CD4-positive, alpha-beta T cell treated with Interleukin-4 for 4 hours (primary cell): Measurements from ENCODE around the gene KIF26B.

Experiments used
- DNase-seq: peaks from one replicate; pipeline ENCODE4 v3.0.0-alpha.2; 2020

The KIF26B gene

DNA sequence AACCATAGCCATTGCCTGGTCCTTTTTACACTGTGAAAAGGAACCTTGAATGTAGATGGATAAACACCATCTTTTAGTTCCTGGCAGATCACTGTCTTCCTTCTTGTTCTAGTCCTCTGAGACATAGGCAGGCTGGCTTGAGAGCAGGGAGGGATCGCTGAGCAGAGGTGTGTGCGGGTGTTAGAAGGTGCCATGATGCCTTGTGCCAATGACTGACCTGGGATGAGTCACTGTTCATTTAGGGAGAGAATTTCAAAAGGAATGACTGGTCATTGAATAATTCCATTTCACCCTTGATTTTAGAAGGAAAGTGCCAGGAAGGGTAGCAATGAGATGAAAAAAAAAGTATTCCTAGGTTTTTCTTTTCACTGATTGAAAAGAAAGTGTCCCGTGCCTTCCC is 383.9 kb downstream of the KIF26B start:
- no peak for DNase-seq

DNA sequence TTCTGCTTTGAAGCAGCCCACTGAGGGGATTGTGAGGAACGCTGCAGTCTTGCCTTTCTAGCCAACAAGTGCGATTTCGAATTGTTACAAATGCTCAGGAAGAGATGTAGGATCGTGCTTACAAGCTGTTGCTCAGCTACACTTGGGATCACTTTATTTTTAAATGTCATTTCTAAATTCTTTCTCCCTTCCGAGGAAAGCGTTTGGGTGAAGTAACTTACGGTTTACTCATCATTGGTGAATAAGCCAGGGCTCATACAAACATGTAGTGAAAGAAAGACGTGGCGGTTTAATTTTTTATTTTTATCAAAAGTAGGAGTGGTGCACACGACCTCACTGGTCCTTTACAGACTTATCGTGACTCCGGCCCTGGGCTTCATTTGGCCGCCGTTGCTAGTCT is 386.6 kb downstream of the KIF26B start:
- DNase-seq, result no peak

GRCh38 chr1:245542365-245542764 is 387.6 kb downstream of the KIF26B start:
- no peak for DNase-seq

DNA sequence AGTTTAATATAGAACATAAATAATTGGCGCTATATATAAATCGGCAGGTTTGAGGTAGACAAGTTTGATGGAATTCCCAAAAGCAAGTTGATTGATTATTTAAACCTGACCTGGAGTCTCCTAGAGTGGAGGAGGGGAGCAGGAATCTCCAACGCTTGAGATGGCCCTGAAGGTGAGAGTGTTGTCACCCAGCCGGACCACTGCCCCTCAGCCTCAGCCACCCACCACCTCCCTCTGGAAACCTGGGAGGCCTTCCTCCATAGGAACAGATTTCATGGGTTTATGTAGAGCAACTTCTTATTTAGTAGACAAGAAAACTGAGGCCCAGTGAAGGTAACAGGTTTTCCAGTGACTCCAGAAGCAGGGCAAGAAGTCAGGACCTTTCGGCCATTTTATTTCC is 389.5 kb downstream of the KIF26B start:
- DNase-seq, result no peak

DNA sequence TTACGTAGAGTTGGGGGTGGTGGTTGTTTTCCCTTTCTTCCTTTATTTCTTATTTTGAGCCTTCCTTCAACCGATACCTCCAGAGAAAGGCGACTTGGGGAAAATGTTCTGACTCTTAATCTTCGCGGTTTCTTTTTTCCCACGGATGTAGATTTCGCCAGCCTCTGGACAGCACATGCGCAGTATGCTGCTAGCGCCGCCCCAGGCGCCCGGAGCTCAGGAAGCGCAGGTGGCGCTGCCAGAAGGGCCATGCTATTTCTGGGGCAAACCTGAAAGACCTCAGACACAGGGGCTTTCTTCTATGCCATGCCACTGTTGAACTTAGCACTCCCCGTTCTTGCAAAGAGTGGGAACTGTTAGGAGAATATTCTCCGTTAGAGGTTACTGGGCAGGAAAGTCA is 392.1 kb downstream of the KIF26B start:
- no peak for DNase-seq

- DNase-seq, result no peak
Measured at GRCh38 chr1:245549996-245550719, 395.4 kb downstream of the KIF26B start.

DNA sequence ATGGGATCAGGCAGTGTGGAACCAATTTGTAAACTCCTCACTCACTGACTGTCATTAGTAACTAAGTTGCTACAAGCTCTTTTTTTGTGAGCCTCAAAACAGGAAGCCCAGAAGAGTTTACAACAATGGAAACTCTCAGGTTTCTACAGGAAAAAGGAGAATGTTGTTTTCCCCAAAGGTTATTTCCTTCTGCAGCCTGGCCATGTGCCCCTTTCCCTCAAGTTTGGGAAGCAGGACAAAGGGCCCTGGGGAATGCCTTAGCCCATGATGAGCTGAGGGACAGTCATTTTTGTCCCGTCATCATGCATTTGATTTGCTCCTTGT is 395.9 kb downstream of the KIF26B start:
- DNase-seq, result no peak

GRCh38 chr1:245551536-245551935 is 396.8 kb downstream of the KIF26B start:
- DNase-seq, result no peak

DNA sequence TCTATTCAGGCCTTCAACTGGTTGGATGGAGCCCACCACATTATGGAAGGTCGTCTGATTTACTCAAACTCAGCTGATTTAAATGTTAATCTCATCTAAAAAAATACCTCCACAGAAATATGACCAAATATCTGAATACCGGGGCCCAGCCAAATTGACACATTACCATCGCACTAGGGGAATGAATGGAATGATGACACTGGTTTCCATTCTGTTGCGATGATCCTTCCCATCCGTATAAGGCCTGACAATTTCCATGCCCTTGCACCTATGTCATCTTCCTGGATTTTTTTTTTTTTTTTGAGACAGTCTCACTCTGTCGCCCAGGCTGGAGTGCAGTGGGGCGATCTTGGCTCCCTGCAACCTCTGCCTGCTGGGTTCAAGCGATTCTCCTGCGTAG is 397.5 kb downstream of the KIF26B start:
- DNase-seq, result no peak

DNA sequence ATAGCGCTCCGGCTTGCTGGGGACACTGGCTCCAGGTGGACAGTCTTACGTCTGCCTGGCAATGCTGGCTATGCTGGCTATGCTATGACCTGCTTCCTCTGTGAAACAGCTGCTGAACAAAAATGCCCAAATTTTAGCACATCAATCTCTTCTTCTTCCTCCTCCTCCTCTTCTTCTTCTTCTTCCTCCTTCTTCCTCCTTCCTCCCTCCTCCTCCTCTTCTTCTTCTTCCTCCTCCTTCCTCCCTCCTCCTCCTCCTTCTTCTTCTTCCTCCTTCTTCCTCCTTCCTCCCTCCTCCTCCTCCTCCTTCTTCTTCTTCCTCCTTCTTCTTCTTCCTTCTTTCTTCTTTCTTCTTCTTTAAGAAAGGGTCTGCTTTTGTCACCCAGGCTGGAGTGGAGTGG is 401.3 kb downstream of the KIF26B start:
- DNase-seq, result no peak

DNA sequence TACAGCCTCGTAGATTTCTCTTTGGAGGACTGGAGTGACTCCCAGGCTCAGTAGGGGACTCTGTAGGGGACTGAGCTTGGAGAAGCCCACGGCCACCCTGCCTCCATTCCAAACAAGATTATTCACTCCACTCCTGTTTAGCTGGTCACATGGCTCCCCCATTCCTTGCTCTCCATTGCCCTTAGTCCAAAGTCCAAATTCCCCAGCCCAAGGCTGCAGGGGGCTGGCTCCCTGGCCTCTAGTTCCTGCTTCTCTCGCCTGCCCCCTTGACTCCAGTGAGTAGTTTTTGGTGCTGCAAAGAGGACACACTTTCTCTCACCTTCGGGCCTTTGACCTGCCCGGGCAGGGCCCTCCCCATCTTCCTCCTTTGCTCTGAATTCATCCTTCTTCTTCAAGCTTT is 403.3 kb downstream of the KIF26B start:
- DNase-seq, result no peak

GRCh38 chr1:245560316-245560859 is 405.6 kb downstream of the KIF26B start:
- DNase-seq, result no peak

- DNase-seq, result no peak
Measured at GRCh38 chr1:245561665-245562234, 407.0 kb downstream of the KIF26B start.

GRCh38 chr1:245566134-245566533 is 411.3 kb downstream of the KIF26B start:
- DNase-seq, result no peak

- DNase-seq, result no peak
Measured at GRCh38 chr1:245566952-245567351, 412.2 kb downstream of the KIF26B start.

DNA sequence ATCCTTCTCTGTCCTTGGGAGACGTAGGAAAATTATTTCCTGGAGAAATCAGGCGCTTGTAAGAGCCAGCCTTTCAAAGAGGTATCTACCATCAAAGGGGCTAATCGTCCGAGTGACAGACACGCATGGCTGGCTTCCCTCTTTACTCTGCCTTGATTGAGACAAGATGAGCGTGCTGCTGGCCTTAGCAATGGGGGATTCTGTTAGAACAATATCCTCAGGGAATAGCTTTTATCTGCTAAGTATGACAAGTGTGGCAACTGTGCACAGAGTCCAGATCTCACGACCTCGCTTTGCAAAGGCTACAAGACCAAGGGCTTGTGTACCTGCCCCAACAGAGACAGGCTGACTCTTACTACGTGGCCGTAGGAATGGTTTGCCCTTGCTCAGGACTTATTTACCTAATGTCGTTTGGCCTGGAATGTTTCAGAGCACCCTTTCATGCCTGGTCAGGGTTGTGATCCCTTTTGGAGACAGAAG is 417.1 kb downstream of the KIF26B start:
- DNase-seq, result no peak

- no peak for DNase-seq
Measured at GRCh38 chr1:245572709-245573108, 417.9 kb downstream of the KIF26B start.

DNA sequence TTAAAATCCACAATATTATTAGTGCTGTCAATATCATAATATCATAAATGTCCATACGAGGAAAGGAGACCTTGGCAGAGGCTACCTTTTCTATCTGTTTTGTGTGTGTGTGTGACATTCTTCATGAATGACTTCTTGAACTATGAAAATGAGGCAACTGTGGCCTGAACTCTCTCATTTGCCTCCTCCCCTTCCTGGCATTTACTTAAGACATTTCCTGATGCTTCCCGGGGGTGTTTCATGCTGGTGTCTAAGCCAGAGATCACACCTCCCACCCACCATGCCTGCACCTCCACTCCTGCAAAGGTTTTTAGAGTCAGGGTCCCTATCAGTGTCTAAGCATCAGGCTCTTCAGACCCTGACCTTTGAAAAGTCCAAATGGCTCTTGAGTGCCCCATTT is 420.9 kb downstream of the KIF26B start:
- no peak for DNase-seq

DNA sequence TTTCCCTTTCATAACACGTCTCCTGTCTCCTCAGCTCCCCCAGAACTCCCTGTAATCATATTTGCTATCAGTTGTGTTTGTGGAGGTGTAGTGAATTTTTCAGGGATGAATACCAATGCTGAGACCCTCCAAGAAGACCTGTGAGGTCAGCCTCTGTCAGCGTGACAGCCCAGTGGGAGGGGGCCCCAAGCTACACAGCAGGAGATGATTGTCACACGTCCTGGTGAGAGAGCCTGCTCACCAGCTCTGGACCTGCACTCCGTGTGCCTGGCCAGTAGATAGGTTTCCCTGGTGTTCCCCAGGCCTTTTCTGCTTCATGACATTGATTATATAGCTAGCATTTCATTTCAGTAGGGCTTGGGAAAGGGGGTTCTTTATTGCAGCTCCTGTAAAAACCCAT is 421.5 kb downstream of the KIF26B start:
- DNase-seq, result no peak

- no peak for DNase-seq
Measured at GRCh38 chr1:245577191-245578157, 422.7 kb downstream of the KIF26B start.

DNA sequence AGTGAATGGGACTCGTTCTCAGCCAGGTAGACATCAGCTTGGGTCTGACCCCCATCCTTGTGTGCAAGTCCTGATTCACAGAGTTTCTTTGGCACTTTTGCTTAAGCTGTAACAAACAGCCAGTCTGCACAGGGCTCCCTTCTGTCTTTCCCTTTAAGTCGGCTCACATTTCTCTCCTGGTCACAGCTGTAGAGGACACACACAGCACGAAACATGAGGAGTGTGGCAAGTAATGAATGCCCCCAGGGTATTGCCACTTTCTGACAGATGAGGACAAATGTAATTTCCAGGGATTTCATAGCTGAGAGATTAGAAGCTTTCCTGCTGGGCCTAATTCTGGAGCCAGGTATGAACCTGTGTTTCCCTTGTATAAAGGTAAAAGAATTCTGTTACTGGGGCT is 423.5 kb downstream of the KIF26B start:
- no peak for DNase-seq

DNA sequence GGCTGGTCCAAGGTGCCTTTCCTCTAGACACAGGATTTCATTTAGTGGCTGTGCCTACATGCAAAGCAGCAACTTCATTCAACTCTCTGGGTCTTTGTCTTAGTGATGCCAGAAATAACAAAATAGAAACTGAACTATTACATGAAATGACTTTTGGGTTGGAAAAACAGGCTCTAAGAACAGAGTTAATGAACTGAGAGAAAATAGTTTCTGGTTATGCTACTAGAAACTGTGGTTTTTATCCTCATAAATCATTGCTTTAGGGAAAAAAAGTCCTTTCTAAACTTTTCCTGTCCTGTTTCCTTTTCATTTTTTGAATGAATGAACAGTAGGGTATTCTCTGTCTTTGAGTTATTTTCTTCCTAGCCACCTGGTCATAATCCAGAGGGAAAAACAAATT is 424.0 kb downstream of the KIF26B start:
- no peak for DNase-seq

DNA sequence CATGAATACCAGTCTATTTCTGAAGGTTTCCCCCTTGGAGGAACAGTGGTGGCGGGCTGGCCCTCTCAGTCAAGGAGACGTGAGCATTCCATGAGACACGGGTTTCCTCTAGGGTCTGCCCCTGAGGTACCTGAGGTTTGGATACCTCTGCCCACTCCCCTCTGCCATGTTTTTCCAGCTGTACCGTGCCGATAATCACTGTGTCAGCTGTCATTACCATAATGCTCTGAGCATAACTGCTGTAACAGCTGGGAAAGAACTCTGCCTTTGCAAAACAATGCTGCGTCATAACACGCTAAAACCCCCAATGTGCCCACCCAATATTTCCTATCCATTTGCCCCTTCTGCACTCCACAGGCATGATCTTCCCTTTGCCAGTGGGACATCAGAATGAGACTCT is 425.1 kb downstream of the KIF26B start:
- no peak for DNase-seq

- DNase-seq, result no peak
Measured at GRCh38 chr1:245580651-245581050, 425.9 kb downstream of the KIF26B start.
